ENCODE measurements around the gene FCRL1.

The FCRL1 gene

GRCh38 chr1:157830887-157831286 is 11.0 kb upstream of the FCRL1 start:
- DNase-seq (ENCODE audit: low read depth), result no peak
- TF ChIP-seq CTCF (conservative IDR thresholded peaks at IDR 0.05; ENCODE audit: low read depth, low read length), result no peak
- no peak overlapping the region for H3K4me3 ChIP-seq (ENCODE audit: low read length)

- no peak for DNase-seq (ENCODE audit: low read depth)
- TF ChIP-seq CTCF (conservative IDR thresholded peaks at IDR 0.05; ENCODE audit: low read depth, low read length), result no peak
- no peak overlapping the region for H3K4me3 ChIP-seq (ENCODE audit: low read length)
These were observed 9.8 kb upstream of the FCRL1 start for GRCh38 chr1:157829711-157830110.

GRCh38 chr1:157829210-157829609 is 9.3 kb upstream of the FCRL1 start:
- no peak overlapping the region for H3K4me3 ChIP-seq (ENCODE audit: low read length)
- TF ChIP-seq CTCF (conservative IDR thresholded peaks at IDR 0.05; ENCODE audit: low read depth, low read length), result no peak
- no peak for DNase-seq (ENCODE audit: low read depth)

- no peak for TF ChIP-seq CTCF (conservative IDR thresholded peaks at IDR 0.05; ENCODE audit: low read depth, low read length)
- no peak overlapping the region for H3K4me3 ChIP-seq (ENCODE audit: low read length)
- no peak for DNase-seq (ENCODE audit: low read depth)
These were observed 379 bp upstream of the FCRL1 start for GRCh38 chr1:157820299-157820698.

- no peak for TF ChIP-seq CTCF (conservative IDR thresholded peaks at IDR 0.05; ENCODE audit: low read depth, low read length)
These were observed 705 bp downstream of the FCRL1 start for GRCh38 chr1:157819215-157819614.

GRCh38 chr1:157813269-157813668 is 6.7 kb downstream of the FCRL1 start:
- TF ChIP-seq CTCF (conservative IDR thresholded peaks at IDR 0.05; ENCODE audit: low read depth, low read length), result no peak
- no peak for DNase-seq (ENCODE audit: low read depth)
- no peak overlapping the region for H3K4me3 ChIP-seq (ENCODE audit: low read length)

More at GRCh38 chr1:157819215-157819614, 705 bp downstream of the FCRL1 start:
- no peak overlapping the region for H3K4me3 ChIP-seq (ENCODE audit: low read length)
- no peak for DNase-seq (ENCODE audit: low read depth)

- H3K4me3 ChIP-seq (ENCODE audit: low read length), result no peak overlapping the region
- TF ChIP-seq CTCF (conservative IDR thresholded peaks at IDR 0.05; ENCODE audit: low read depth, low read length), result no peak
- no peak for DNase-seq (ENCODE audit: low read depth)
These were observed 13.3 kb downstream of the FCRL1 start for GRCh38 chr1:157806431-157807149.
